Transverse colon (tissue), 4 donors: ENCODE results near the gene STAU1.

ENCODE experiments used
- EP300 ChIP-seq: sonication (generic); formaldehyde crosslinking; IDR thresholded peaks from one replicate; pipeline ENCODE4 v1.6.1; 2017; ENCODE audit warnings: antibody characterized with exemption, low read depth
- POLR2A ChIP-seq: fragments of 450-650 bp; IDR thresholded peaks from one replicate; pipeline ENCODE4 v1.6.1; 2016; ENCODE audit warnings: antibody characterized with exemption, mild to moderate bottlenecking, moderate library complexity
- POLR2AphosphoS5 ChIP-seq, 3 donors: sonication (generic); formaldehyde crosslinking; IDR thresholded peaks; one replicate each; pipeline ENCODE4 v1.6.1; 2016; ENCODE audit warnings: antibody characterized with exemption in 3 of 3
- TF ChIP-seq, protein P1 (sequence below), 5 experiments: fragments of 200-600 bp in 3 of 5; fragments of 450-650 bp in 2 of 5; sonication (generic) in 3 of 5; IDR thresholded peaks; 1 replicate in 2 of 5; 2 replicates in 3 of 5; pipeline ENCODE4 v1.5.1; 2016 to 2017; ENCODE audit warnings: antibody characterized with exemption in 5 of 5, inconsistent platforms in 3 of 5, mild to moderate bottlenecking in 2 of 5, moderate library complexity in 1 of 5

DNA sequence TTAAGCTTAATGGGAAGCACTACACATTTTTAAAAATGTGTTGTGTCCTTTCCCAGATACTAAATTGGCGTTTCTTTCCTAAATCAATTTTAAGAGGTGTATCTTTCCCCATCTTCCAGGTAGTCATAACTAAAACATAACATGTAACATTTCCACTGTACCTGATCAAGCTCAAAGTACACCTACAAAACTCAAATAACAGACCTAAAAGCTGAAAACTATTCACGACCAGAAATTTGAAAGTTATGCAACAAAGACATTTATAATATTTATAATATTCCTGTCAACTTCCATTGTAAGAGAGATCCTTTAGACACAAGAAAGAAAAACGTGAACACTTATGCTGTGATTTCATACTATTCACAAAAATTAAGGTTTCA is 3.5 kb downstream of the STAU1 start:
- TF ChIP-seq POLR2A (no peak), EP300 (no peak), POLR2AphosphoS5 (IDR thresholded peaks at IDR 0.05) (no peak)
- TF ChIP-seq, protein P1, sequence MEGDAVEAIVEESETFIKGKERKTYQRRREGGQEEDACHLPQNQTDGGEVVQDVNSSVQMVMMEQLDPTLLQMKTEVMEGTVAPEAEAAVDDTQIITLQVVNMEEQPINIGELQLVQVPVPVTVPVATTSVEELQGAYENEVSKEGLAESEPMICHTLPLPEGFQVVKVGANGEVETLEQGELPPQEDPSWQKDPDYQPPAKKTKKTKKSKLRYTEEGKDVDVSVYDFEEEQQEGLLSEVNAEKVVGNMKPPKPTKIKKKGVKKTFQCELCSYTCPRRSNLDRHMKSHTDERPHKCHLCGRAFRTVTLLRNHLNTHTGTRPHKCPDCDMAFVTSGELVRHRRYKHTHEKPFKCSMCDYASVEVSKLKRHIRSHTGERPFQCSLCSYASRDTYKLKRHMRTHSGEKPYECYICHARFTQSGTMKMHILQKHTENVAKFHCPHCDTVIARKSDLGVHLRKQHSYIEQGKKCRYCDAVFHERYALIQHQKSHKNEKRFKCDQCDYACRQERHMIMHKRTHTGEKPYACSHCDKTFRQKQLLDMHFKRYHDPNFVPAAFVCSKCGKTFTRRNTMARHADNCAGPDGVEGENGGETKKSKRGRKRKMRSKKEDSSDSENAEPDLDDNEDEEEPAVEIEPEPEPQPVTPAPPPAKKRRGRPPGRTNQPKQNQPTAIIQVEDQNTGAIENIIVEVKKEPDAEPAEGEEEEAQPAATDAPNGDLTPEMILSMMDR (IDR thresholded peaks at IDR 0.05), result no peak
